HG03280 (cell line): ENCODE results near the gene CHCHD4.

Experiments
- ATAC-seq: cut with Tn5 transposase; IDR thresholded peaks from one replicate; pipeline ENCODE4 v1.9.1; 2021; ENCODE audit warnings: mild to moderate bottlenecking, moderate library complexity; ENCODE audit not compliant: unreplicated experiment

CHCHD4 gene

GRCh38 chr3:14150078-14150477, 25.4 kb upstream of the CHCHD4 start:
- no peak for ATAC-seq

GRCh38 chr3:14148041-14148985, 23.6 kb upstream of the CHCHD4 start:
- ATAC-seq = no peak

GRCh38 chr3:14147617-14148016, 22.9 kb upstream of the CHCHD4 start:
- no peak for ATAC-seq

- ATAC-seq = no peak
Observed at GRCh38 chr3:14147066-14147435, 22.4 kb upstream of the CHCHD4 start.

GRCh38 chr3:14146381-14147065, 21.9 kb upstream of the CHCHD4 start:
- no peak for ATAC-seq

- ATAC-seq = no peak
Observed at GRCh38 chr3:14145670-14146380, 21.2 kb upstream of the CHCHD4 start.

- no peak for ATAC-seq
Observed at GRCh38 chr3:14145236-14145635, 20.6 kb upstream of the CHCHD4 start.

- ATAC-seq = peak; percentile 95
Observed at GRCh38 chr3:14144423-14145075, 19.9 kb upstream of the CHCHD4 start.

- ATAC-seq = no peak
Observed at GRCh38 chr3:14143271-14144225, 18.9 kb upstream of the CHCHD4 start.

- no peak for ATAC-seq
Observed at GRCh38 chr3:14142567-14143270, 18.0 kb upstream of the CHCHD4 start.

GRCh38 chr3:14141602-14142341, 17.1 kb upstream of the CHCHD4 start:
- no peak for ATAC-seq

- no peak for ATAC-seq
Observed at GRCh38 chr3:14141144-14141543, 16.5 kb upstream of the CHCHD4 start.

- ATAC-seq = no peak
Observed at GRCh38 chr3:14140668-14141067, 16.0 kb upstream of the CHCHD4 start.

GRCh38 chr3:14139771-14140170, 15.1 kb upstream of the CHCHD4 start:
- ATAC-seq = no peak

- no peak for ATAC-seq
Observed at GRCh38 chr3:14138878-14139655, 14.4 kb upstream of the CHCHD4 start.

GRCh38 chr3:14138109-14138877, 13.6 kb upstream of the CHCHD4 start:
- no peak for ATAC-seq

- no peak for ATAC-seq
Observed at GRCh38 chr3:14137445-14137844, 12.8 kb upstream of the CHCHD4 start.
